T-helper 17 cell (primary cell): ENCODE data around the gene PEF1. TPM values are rescaled to one million over a fixed set of nuclear protein-coding genes. Genes with fewer than 3 reads are reported as not detected.

Experiments used
- ATAC-seq: fragments of 150-1000 bp; cut with Tn5 transposase; 2 replicates; pipeline ENCODE4 v1.10.0; 2021; ENCODE audit warnings: mild to moderate bottlenecking, moderate library complexity
- DNase-seq, 3 donors: peaks; one replicate each; pipeline versions ENCODE4 v3.0.0 to v3.0.0-alpha.2; 2020 to 2021
- H3K9me3 ChIP-seq: one replicate; pipeline ENCODE4 v1.7.0; 2013; ENCODE audit warnings: low read length, mild to moderate bottlenecking; ENCODE audit not compliant: control insufficient read depth, poor library complexity, severe bottlenecking
- H3K27ac Mint-ChIP-seq: one replicate; pipeline ENCODE4 v1.8.0; 2022; ENCODE audit warnings: mild to moderate bottlenecking, moderate library complexity, mixed read lengths
- H3K27me3 Mint-ChIP-seq: one replicate; pipeline ENCODE4 v1.8.0; 2022; ENCODE audit warnings: mixed read lengths
- H3K36me3 Mint-ChIP-seq: one replicate; pipeline ENCODE4 v1.8.0; 2022; ENCODE audit warnings: low read depth, mixed read lengths
- H3K4me1 Mint-ChIP-seq: one replicate; pipeline ENCODE4 v1.8.0; 2022; ENCODE audit warnings: mild to moderate bottlenecking, mixed read lengths
- H3K4me3 Mint-ChIP-seq: one replicate; pipeline ENCODE4 v1.8.0; 2022; ENCODE audit warnings: mild to moderate bottlenecking, moderate library complexity, mixed read lengths
- total RNA-seq, 4 donors: library from RNA in 2 of 4; stranded (reverse) in 2 of 4; gene quantifications; one replicate each; pipeline ENCODE4 v1.2.3 and lab custom pipeline; 2022 to 2026

PEF1 gene
- total RNA-seq, 2 donors from 2014 or later, result 44.0 to 47.6 TPM

- ATAC-seq (no peak), DNase-seq (no peak)
- H3K9me3 ChIP-seq, result no peaks in the 10 kb centered on the region
- Mint-ChIP-seq H3K27me3 (peaks cover 39% of the 10 kb centered on the region), H3K4me1 (peaks cover 8% of the 10 kb centered on the region), H3K36me3 (no peaks in the 10 kb centered on the region), H3K27ac (no peak overlapping the region), H3K4me3 (no peak overlapping the region)
Observed at GRCh38 chr1:31584869-31585735, 59.6 kb downstream of the PEF1 start.

DNA sequence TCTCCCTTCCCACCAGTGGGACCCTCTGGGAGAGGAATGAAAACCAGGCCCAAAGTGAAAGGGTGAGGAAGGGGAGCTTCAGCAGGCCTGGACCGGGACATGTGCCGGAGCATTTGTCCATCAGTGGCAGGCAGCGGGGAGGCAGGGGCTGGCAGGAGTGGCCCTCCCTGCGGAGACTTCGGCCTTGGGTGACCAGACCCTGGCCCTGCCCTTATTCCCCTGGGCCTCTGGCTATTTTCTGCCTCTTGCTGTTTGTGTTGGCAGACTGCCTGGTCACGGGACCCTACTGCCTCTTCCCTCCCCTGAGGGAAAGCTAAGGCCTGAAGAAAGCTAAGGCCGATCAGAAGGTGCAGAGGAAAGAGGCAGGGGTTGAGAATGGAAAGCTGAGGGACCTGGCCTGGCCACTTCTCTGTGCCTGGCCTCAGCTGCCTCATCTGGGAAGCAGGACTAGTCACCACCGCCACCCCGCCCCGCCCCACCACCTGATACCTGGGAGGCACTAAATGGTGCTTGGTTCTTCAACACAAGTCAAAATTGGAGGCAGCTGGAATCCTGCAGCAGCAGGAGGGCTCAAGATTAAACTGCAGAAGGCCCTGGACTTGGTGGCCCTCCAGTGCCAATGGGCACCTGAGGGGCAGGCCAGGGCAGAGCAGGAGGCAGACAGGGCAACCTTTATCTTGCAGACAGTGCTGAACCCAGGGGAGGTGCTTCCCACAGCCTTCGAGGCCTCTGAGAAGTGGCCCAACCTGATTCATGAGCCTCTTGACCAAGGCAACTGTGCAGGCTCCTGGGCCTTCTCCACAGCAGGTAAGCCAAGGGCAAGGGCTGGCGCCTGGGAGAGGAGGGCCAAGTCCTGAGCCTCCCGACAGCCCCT is 60.4 kb downstream of the PEF1 start:
- Mint-ChIP-seq H3K4me3 (no peak overlapping the region), H3K27me3 (peaks cover 35% of the 10 kb centered on the region), H3K4me1 (peaks cover 7% of the 10 kb centered on the region), H3K27ac (no peak overlapping the region), H3K36me3 (no peaks in the 10 kb centered on the region)
- DNase-seq (no peak), ATAC-seq (no peak)
- H3K9me3 ChIP-seq, result no peaks in the 10 kb centered on the region

DNA sequence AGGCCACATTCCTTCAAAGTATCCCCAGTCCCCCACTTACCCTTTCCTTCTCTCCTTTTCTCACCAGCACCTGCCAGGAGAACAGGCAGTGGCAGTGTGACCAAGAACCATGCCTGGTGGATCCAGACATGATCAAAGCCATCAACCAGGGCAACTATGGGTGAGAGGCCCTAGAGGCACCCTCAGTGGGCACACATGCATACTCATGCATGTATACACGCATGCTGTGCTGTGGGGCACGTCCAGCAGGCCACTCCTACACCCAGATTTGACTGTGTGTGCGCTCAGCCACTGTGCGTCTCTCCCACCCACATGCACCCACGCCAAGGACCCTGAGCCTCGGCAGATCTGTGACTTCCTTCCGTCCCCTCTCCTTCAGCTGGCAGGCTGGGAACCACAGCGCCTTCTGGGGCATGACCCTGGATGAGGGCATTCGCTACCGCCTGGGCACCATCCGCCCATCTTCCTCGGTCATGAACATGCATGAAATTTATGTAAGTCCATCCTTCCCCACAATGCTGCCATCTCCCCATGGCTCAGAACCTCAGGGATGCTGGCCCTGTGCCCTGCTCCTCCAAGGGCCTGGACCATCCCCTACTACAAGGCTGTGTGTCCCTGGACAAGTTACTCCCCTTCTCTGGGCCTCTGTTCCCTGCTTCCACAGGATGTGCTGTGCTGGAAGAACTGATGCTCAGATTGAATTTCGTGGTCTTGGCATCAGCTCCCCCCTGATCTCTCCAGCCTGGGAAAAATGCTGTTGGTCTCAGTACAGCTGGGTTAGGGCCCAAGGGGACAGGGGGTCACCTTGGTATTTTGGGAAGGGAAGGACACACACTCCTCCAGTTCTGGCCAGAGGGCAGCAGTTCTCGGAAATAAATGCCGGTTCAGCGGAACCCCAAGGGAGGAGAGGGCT is 61.3 kb downstream of the PEF1 start:
- DNase-seq, result no peak
- H3K4me3 Mint-ChIP-seq, result no peak overlapping the region
- ATAC-seq, result no peak
- no peak overlapping the region for H3K27ac Mint-ChIP-seq
- peaks cover 5% of the 10 kb centered on the region for H3K4me1 Mint-ChIP-seq
- H3K36me3 Mint-ChIP-seq, result no peaks in the 10 kb centered on the region
- no peaks in the 10 kb centered on the region for H3K9me3 ChIP-seq
- H3K27me3 Mint-ChIP-seq, result peaks cover 31% of the 10 kb centered on the region

DNA sequence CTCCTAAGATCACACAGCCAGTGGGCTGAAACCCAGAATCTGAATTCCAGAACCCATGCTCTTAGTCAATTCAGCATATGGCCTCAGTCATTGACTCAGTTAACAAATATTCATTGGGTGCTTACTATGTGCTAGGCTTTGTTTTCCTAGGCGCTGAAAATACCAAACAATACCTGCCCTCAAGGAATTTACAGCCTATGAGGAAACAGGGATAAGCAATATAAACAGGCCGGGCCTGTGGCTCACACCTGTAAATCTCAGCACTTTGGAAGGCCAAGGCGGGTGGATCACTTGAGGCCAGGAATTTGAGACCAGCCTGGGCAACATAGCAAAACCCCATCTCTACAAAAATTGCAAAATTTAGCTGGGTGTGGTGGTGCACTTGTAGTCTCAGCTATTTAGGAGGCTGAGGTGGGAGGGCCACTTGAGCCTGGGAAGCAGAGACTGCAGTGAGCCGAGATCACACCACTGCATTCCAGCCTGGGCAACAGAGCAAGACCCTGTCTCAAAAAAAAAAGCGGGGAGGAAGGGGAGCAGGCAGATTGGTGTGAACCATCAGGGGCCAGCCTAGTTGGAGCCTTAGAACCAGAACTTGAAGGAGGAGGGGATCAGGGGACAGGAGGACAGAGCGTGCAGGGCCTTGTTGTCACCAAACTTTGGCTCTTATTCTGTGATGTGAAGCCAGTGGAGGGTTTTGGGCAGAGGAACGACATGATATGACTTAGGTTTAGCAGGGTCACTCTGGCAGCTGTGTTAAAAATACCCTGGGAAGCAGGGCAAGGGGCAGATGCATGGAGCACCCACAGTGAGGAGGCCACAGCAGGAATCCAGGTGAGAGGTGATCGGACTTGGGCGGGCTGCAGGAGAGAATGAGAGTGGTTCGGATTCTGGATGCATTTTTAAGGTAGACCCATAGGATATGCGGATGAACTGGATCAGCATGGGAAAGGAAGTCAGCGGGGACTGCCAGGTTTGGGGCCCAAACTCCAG is 62.6 kb downstream of the PEF1 start:
- Mint-ChIP-seq H3K27me3 (peaks cover 24% of the 10 kb centered on the region), H3K27ac (no peak overlapping the region), H3K4me3 (no peak overlapping the region), H3K36me3 (no peaks in the 10 kb centered on the region), H3K4me1 (peaks cover 2% of the 10 kb centered on the region)
- ATAC-seq (no peak), DNase-seq (no peak)
- no peaks in the 10 kb centered on the region for H3K9me3 ChIP-seq

DNA sequence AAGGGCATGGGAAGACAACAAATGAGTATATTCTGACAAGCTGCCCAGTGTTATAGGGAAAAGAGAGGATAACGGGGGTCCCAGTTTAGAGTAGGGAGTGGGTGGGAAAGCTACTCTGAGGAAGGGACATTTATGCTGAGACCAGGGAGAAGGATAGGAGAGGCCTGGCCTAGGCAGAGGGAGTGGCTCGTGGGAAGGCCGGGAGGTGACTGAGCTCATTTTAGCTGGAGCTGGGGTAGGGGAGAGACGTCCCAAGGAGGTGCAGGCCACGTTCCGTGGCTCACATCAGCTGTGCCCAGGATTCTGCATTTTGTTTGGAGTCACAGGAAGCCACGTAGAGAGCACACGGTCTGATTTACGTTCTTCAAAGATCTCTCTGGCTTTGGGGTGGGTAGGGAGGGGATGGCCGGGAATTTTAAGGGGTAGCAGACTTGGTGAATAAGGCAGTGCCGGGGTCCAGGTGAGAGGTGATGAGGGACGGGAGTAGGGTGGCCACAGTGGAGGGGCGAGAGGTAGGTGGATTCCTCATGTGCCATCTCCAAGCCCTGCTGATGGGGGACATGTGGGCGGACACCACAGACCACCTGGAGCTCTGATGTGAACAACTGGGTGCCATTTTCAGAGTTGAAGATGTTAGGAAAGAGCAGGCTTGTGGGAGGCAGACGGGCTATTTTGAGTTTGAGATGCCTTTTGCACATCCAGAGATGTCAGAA is 63.6 kb downstream of the PEF1 start:
- Mint-ChIP-seq H3K4me1 (peaks cover 6% of the 10 kb centered on the region), H3K27ac (no peak overlapping the region), H3K36me3 (no peaks in the 10 kb centered on the region), H3K4me3 (no peak overlapping the region), H3K27me3 (peaks cover 30% of the 10 kb centered on the region)
- no peak for DNase-seq
- H3K9me3 ChIP-seq, result no peaks in the 10 kb centered on the region
- ATAC-seq, result no peak

GRCh38 chr1:31580513-31580870 is 64.2 kb downstream of the PEF1 start:
- Mint-ChIP-seq H3K27ac (no peak overlapping the region), H3K4me3 (no peak overlapping the region), H3K4me1 (peaks cover 9% of the 10 kb centered on the region), H3K36me3 (no peaks in the 10 kb centered on the region), H3K27me3 (peaks cover 35% of the 10 kb centered on the region)
- no peaks in the 10 kb centered on the region for H3K9me3 ChIP-seq
- ATAC-seq (no peak), DNase-seq (no peak)

Other genes with a start within 250 kb of the PEF1 start
- gene SERINC2, start 231.7 kb downstream of the PEF1 start, total RNA-seq, result under 1 TPM in 1 of 2 donors, not detected in 1; 0.32 TPM
- not detected for gene TINAGL1, start 68.4 kb downstream of the PEF1 start, total RNA-seq
- not detected for gene HCRTR1, start 27.2 kb downstream of the PEF1 start, total RNA-seq
- not detected for gene COL16A1, start 59.1 kb upstream of the PEF1 start, total RNA-seq
- 1 to 10 TPM; 1.0 to 1.4 TPM for gene ADGRB2, start 119.5 kb upstream of the PEF1 start, total RNA-seq
- gene SPOCD1, start 171.1 kb upstream of the PEF1 start, total RNA-seq, result 1 to 10 TPM in 1 of 2 donors, under 1 TPM in 1; 0.30 to 7.5 TPM